HG03432 (cell line): ENCODE data around the gene MIP.
"Not testable (repeated sequence)": the region's sequence is repeated elsewhere in the genome, so short reads cannot be mapped to it uniquely, and the experiment has no call there.

Experiments used
- ATAC-seq: cut with Tn5 transposase; IDR thresholded peaks from one replicate; pipeline ENCODE4 v1.9.1; 2021; ENCODE audit warnings: mild to moderate bottlenecking, moderate library complexity; ENCODE audit not compliant: unreplicated experiment

MIP gene

DNA sequence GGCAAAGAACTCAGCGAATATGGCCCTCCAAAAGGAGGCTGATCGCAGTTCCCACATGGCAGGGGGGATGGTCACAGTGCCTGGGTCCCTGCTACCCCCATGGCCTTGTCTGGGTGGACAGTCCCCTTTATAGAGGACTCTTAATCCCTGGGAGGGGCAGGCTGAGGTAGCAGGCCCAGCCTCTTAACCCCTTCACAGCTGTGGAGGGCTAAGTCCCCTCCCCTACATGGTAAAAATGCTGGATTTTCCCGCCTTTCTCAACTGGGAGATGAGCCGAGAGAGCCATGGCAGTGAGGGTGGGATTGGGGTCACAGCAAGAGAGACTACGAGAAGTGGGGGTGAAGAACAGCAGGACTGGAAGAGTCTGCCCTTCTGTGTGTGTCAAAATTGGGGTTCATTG is at the start of gene MIP:
TSS of gene MIP (minus strand) at position 101 of the 400 bp plus-strand sequence. CDS start at position 57, 44 bp downstream.
- ATAC-seq: no peak

DNA sequence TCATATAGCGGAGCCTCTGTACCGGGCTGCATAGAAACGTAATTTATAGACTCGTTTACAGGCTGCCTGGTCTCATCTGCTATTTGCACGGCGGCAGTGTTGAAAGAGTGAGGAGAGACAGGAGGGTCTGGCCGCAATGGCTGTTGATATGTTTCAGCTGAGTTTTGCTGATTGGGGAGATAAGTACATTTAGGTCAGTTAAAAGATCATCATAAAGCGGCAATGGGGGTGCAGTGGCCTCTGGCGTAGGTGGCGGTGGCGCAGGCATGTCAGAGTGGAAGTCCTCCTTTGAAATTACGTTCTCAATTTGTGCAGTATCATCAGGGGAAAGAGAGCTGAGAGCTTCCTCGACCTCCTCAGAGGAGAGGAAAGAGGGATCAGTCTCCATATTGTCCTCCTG is 45.4 kb upstream of the MIP start:
- ATAC-seq: not testable (repeated sequence)

DNA sequence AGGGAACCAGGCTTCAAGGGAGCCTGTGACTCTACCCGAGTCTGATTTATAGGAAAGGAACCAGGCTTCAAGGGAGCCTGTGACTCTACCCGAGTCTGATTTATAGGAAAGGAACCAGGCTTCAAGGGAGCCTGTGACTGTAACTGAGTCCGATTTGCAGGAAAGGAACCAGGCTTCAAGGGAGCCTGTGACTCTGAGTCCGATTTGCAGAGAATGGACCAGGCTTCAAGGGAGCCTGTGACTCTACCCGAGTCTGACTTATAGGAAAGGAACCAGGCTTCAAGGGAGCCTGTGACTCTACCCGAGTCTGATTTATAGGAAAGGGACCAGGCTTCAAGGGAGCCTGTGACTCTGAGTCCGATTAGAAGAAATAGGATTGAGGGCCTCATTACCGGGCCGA is 45.0 kb upstream of the MIP start:
- not testable (repeated sequence) for ATAC-seq

DNA sequence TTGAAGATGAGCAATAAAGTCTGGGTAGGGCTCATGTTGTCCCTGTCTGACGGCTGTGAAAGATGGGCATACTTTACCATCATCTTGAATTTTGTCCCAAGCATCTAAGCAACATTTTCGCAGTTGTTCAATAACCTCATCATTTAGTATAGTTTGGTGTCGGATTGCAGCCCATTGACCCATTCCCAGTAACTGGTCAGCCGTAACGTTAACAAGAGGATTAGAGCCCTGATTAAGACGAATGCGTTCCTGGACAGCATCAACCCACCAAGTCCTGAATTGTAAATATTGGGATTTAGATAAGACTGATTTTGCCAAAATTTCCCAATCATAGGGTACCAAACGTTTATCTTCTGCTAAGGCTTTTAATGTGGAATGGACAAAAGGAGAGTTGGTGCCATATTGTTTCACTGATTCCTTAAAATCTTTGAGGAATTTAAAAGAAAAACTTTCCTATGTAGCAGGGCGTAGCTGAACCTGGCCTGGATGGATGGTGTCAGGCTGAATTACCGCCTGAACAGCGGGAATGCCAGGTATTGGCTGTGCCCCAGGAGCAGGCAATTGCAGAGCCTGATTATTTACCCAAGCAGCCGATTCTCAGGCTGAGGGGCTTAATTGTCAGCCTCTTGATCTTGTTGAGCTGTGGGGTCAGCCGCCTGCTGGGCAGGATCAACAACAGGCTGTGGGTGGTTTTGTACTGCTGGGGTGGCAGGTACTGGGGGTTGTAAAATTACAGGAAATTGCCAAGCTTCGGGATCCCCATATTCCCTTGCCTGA is 43.9 kb upstream of the MIP start:
- not testable (repeated sequence) for ATAC-seq

DNA sequence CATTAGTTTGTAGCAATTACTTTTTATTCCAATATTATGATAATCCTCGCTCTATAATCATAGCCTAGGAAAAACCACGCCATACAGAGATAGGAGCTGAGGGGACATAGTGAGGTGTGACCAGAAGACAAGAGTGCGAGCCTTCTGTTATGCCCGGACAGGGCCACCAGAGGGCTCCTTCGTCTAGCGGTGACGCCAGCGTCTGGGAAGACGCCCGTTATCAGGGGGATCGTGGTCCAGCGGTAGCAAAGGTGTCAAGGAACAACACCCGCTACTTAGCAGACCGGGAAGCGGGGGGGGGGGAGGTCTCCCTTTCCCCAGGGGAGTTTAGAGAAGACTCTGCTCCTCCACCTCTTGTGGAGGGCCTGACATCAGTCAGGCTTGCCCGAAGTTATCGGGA is 42.2 kb upstream of the MIP start:
- not testable (repeated sequence) for ATAC-seq

DNA sequence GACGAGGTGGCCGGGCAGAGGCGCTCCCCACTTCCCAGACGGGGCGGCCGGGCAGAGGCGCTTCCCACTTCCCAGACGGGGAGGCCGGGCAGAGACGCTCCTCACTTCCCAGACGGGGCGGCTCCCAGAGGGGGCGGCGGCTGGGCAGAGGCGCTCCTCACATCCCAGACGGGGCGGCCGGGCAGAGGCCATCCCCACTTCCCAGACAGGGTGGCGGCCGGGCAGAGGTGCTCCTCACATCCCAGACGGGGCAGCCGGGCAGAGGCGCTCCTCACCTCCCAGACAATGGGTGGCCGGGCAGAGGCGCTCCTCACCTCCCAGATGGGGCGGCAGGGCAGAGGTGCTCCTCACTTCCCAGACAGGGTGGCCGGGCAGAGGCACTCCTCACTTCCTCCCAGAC is 40.0 kb upstream of the MIP start:
- not testable (repeated sequence) for ATAC-seq

DNA sequence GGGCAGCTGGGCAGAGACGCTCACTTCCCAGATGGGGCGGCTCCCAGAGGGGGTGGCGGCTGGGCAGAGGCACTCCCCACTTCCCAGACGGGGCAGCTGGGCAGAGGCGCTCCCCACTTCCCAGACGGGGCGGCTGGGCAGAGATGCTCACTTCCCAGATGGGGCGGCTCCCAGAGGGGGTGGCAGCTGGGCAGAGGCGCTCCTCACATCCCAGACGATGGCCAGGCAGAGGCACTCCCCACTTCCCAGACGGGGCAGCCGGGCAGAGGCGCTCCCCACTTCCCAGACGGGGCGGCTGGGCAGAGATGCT is 39.6 kb upstream of the MIP start:
- ATAC-seq: not testable (repeated sequence)

DNA sequence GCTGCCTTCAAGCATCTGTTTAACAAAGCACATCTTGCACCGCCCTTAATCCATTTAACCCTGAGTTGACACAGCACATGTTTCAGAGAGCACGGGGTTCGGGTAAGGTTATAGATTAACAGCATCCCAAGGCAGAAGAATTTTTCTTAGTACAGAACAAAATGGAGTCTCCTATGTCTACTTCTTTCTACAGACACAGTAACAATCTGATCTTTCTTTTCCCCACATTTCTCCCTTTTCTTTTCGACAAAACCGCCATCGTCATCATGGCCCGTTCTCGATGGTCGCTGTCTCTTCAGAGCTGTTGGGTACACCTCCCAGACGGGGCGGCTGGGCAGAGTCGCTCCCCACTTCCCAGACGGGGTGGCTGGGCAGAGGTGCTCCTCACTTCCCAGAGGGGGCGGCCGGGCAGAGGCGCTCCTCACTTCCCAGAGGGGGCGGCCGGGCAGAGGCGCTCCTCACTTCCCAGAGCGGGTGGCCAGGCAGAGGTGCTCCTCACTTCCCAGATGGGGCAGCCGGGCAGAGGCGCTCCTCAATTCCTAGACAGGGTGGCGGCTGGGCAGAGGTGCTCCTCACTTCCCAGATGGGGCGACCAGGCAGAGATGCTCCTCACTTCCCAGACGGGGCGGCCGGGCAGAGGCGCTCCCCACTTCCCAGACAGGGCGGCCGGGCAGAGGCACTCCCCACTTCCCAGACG is 39.1 kb upstream of the MIP start:
- not testable (repeated sequence) for ATAC-seq

DNA sequence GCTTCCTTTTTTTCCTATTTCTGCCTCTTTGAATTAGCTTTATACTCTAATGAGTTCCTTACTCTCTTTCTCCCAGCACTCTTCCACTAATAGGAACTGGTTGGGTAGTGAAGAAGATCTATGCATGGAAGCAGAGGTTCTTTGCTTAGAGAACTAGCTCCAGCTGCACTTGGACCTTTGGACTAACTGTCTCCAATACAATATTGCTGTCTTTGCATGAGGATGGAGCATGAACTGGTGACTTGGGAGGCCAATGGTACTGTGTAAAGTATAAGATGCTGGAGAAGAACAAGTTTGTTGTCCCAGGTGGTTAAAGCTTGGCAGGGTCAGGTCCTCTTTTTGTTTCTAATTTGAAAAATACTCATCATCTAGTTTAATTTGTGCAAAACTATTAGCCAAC is 35.9 kb upstream of the MIP start:
- no peak for ATAC-seq

DNA sequence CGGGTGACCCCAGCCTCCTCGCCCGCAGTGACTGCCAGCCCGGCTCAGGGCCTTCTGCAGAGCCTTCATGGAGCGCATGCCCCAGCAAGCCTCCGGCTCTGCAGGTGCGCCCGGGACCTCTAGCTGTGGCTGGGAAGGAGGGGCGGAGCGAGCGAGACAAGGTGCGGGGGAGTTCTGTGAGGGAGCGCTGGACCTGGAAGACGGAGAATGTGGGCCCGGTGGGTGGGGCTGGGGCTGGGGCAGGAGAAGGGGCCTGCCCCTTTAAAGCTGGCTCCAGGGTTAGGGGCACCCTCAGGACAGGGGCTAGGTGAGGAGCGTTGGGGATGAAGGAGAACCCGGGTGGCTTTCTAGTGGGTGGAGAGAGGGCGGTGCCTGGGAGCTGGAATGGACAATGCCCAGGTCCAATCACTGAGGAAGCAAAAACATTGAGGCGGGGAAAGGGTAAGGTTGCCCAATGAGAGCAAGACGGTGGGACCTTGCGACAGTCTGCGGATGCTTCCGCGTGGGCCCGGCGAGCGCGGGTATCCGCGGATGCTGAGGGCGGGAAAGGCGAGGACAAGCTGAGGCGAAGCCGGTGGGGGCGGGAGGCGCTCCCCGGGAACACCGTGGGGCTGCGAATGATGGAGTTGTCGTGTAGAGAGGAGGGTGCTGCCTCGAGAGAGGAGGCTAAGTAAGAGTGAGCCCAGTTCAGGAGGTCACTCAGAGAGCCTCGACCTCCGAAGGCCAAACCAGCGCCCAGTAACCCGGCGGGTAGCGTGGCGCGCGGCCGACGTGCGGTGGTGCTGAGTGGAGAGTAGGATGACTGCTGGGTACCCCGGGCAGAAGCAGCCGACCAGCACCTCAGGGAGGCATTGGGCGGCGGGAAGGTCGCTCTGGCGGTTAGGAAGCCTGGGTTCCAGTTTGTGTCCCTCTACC is 33.8 kb upstream of the MIP start, which contains the start of gene GLS2:
TSS of gene GLS2 (minus strand) at position 121 of the 915 bp plus-strand sequence. CDS start at position 78, 43 bp downstream.
- peak; percentile 91 for ATAC-seq

DNA sequence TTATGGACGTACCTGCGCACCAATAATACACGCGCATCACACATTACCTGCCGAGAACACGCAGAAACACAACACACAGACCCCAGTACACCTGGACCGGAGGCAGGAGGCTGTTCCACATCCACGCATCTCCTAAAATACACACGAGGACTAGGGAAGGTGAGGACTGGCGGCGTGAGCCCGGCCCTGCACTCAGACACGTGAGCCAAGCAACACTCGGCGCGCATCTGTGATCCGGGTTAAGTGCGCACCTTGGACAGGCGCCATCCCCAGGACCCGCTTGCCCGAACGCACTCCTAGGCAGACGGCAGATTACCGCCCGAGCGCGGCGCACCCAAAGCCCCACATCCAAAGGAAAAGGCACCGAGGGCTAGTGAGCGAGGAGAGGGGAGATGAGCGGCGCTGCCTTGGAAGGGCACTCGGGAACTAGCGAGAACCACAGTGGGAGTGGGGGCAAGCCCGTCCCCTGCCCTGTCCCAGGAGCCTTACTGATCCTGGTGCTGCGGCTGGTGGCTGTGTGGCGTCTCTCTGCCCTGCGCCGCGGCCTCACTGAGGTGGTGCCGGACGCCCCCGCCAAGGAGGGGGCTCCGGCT is 33.1 kb upstream of the MIP start:
- ATAC-seq: peak; percentile 48

DNA sequence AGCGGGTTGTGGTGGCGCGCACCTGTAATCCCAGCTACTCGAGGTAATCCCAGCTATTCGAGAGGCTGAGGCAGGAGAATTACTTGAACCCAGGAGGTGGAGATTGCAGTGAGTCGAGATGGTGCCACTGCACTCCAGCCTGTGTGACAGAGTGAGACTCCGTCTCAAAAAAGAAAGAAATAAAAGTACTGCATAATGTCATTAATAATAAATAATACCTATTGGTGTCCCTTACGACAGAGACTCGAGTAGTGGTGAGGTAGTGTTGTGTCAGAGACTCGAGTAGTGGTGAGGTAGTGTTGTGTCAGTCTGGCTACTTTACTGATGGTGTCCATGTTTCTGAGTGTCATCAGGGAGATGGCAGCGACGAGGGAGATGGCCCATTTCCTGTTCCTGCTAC is 32.2 kb upstream of the MIP start:
- ATAC-seq: no peak

DNA sequence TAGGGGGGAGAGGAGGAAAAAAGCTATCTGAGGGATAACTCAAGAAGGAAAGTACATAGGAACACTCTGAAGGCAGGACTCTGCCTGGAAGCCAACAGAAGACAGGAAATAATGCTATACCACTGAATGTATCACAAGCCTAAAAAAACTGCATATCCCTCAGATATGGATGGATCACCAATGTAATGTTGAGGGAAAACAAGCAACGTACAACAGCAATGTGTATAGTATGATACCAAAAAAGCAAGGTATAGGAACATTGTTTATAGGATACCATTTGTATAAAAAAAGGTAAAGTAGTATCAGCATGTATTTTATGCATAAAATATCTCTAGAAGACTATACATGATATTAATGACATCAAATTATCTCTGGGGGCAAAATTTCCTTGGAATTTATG is 30.1 kb upstream of the MIP start:
- no peak for ATAC-seq

DNA sequence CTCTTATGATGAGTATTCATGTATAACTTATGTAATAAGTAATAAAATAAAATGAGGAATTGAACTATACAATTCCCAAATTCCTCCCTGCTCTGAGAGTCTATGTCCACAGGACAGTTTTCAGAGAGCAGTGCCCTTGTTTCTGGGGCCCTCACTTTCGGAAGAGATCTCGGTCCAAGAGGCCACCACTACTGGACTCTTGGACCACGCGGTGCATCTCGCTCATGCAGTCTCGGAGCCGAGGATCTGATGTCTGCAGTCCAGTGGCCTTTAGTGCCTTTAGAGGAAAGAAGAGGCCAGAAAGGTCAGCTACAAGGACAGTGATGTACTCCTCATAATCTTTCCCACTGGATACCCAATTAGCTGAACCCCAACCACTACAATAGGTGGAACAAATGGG is 25.2 kb upstream of the MIP start:
- no peak for ATAC-seq

DNA sequence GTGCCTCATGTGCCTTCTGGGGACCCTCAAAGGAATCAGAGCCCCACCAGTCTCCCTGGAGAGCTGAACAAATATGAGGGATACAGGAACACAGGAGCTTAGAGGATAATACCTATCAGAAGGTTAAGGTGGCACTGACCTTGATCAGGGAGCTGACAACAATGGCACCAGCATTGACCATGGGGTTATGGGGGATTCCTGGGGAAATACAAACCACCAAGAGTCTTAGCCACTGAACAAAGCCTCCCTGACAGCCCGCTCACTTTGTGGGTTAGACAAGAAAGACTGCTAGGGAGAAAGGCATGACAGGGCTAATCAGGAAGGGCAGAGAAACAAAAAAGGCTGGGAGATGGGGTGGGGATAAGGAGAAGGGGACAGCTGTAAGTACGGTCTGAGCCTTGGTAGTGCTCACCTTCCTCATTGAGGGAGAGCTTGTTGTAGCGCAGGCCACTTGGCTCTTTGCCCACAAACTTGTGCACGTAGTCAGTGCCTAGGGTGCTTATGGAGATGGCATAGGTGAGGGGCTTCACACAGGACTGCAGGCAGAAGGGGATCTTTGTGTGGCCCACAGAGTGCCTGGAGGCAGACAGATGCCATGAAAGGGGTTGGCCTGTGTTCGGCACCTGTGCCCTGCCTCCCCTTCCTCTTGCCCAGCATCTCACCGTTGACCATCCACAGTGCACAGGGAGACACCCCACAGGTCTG is 23.2 kb upstream of the MIP start:
- ATAC-seq: no peak

DNA sequence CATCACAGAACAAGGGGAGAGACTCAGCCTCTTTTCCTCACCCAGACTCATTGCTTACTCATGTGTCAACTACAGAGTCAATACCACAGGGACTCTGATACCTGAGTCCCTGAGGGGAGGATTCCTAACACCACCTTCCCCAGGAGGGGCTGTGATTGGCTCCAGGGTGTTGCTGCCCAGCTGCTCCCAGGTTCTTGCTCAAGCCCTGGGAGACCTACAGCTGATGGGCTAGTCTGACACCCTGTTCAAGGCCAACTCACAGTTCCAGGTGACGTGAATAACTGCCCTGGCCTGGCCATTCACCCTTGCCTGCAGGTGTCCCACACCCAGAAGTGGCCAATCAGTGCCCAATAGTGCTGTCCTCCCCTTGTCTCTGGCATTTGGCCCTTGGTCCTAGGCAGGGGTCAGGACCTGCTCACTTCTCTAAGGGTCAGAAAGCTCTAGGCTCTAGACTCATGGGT is 22.5 kb upstream of the MIP start:
- no peak for ATAC-seq

DNA sequence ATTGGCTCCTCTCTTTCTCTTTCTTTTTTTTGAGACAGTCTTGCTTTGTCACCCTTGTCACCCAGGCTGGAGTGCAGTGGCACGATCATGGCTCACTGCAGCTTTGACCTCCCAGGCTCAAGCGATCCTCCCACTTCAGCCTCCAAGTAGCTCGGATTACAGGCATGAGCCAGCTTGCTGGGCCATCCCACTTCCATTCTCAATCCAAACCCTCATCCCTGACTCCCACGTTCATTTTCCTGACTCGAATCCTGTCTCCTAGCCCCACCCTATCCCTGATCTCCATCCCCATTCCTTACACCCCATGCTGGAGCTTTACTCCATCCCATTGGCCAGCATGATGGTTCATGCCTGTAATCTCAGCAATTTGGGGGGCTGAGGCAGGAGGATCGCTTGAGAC is 21.7 kb upstream of the MIP start:
- ATAC-seq: no peak

DNA sequence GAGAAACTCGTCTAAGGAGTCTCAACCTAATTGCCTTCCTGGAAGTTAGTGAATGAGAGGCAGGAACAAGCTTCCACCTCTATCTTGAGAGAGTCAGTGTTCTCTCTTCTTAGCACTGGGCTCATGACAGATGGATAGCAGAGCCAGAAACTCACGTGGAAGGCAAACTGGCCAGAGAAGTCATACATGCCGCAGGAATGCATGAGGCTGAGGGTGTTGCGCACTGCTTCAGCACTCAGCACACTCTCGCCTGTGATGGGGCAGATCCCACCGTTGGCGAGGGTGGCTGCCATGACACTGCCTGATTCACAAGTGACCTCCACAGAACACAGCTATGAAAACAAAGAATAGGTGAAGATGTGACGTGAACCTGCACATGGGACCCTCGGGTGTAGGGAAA is 19.9 kb upstream of the MIP start:
- ATAC-seq: no peak

DNA sequence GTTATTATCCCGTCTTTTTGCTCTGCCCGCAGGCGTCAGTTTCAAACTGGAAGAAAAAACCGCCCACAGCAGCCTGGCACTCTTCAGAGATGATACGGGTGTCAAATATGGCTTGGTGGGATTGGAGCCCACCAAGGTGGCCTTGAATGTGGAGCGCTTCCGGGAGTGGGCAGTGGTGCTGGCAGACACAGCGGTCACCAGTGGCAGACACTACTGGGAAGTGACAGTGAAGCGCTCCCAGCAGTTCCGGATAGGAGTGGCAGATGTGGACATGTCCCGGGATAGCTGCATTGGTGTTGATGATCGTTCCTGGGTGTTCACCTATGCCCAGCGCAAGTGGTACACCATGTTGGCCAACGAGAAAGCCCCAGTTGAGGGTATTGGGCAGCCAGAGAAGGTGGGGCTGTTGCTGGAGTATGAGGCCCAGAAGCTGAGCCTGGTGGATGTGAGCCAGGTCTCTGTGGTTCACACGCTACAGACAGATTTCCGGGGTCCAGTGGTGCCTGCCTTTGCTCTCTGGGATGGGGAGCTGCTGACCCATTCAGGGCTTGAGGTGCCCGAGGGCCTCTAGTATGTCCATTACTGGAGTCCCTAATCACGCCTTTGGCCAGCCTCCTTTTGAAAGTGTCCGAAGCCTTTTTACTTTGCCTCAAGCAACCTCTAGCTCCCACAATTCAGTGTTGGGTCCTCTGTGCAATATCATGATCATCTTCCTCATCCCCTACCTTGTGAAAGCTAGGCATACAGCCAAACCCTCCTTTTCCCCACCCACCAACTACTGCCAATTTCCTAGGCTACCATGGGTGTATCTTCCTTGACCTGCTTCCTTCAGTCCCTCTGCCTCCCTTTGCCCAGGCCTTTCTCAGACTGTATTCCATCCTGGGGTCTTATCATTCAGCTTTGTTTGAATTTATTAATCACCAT is 14.8 kb upstream of the MIP start:
- ATAC-seq: no peak
